CD8-positive, alpha-beta memory T cell (primary cell): ENCODE measurements around the gene ACBD7. TPM values are rescaled to one million over a fixed set of nuclear protein-coding genes. Genes with fewer than 3 reads are reported as not detected.

Experiments used
- CTCF ChIA-PET: fragments of 350-600 bp; sonication (Branson Sonifier 250); formaldehyde crosslinking; loops from one replicate; lab custom pipeline; 2021; ENCODE audit warnings: antibody characterized with exemption; lab: Charles Lee
- POLR2A ChIA-PET: fragments of 350-600 bp; sonication (Branson Sonifier 250); formaldehyde crosslinking; loops from one replicate; lab custom pipeline; 2021; ENCODE audit warnings: antibody characterized with exemption; lab: Charles Lee
- DNase-seq, 5 donors: peaks; one replicate each; pipeline versions ENCODE4 v3.0.0 to v3.0.0-alpha.2; 2020 to 2022; ENCODE audit warnings: mixed read lengths in 1 of 5
- H3K27ac ChIP-seq: one replicate; pipeline ENCODE4 v1.7.0; 2013; ENCODE audit warnings: low read depth, mild to moderate bottlenecking, low read length, moderate library complexity
- H3K27me3 ChIP-seq: 2 replicates; pipeline ENCODE4 v1.7.0; 2013; ENCODE audit warnings: low read length, mild to moderate bottlenecking; ENCODE audit not compliant: insufficient read depth, poor library complexity, severe bottlenecking
- H3K36me3 ChIP-seq: 2 replicates; pipeline ENCODE4 v1.7.0; 2013; ENCODE audit warnings: mild to moderate bottlenecking, low read length, moderate library complexity; ENCODE audit not compliant: insufficient read depth
- H3K4me1 ChIP-seq: 2 replicates; pipeline ENCODE4 v1.7.0; 2013; ENCODE audit warnings: mild to moderate bottlenecking, low read length, moderate library complexity; ENCODE audit not compliant: insufficient read depth
- H3K4me3 ChIP-seq: 2 replicates; pipeline ENCODE4 v1.7.0; 2013; ENCODE audit warnings: mild to moderate bottlenecking, low read length
- H3K9me3 ChIP-seq: 2 replicates; pipeline ENCODE4 v1.7.0; 2013; ENCODE audit warnings: mild to moderate bottlenecking, low read length
- H3K27ac Mint-ChIP-seq, 8 donors: one replicate each; pipeline ENCODE4 v1.8.0; 2020 to 2021; ENCODE audit warnings: mixed read lengths in 8 of 8, mild to moderate bottlenecking in 6 of 8, inconsistent platforms in 3 of 8, moderate library complexity in 3 of 8
- H3K27me3 Mint-ChIP-seq, 2 donors: one replicate each; pipeline ENCODE4 v1.8.0; 2020 to 2021; ENCODE audit warnings: mixed read lengths in 2 of 2, mild to moderate bottlenecking in 1 of 2, moderate library complexity in 1 of 2
- H3K36me3 Mint-ChIP-seq, 3 donors: one replicate each; pipeline ENCODE4 v1.8.0; 2020 to 2021; ENCODE audit warnings: mixed read lengths in 3 of 3, inconsistent platforms in 1 of 3, mild to moderate bottlenecking in 1 of 3
- H3K4me1 Mint-ChIP-seq, 3 donors: one replicate each; pipeline ENCODE4 v1.8.0; 2020 to 2021; ENCODE audit warnings: mixed read lengths in 3 of 3, inconsistent platforms in 1 of 3, mild to moderate bottlenecking in 1 of 3
- H3K4me3 Mint-ChIP-seq, 7 donors: one replicate each; pipeline ENCODE4 v1.8.0; 2020 to 2021; ENCODE audit warnings: mixed read lengths in 7 of 7, mild to moderate bottlenecking in 6 of 7, moderate library complexity in 4 of 7, inconsistent platforms in 2 of 7
- H3K9me3 Mint-ChIP-seq, 5 donors: one replicate each; pipeline ENCODE4 v1.8.0; 2020 to 2022; ENCODE audit warnings: mixed read lengths in 5 of 5, mild to moderate bottlenecking in 3 of 5, moderate library complexity in 2 of 5, inconsistent platforms in 1 of 5
- polyA plus RNA-seq: library from polyadenylated mRNA; unstranded; fragments of 300-500 nt; fragmentation: Illumina TruSeq; gene quantifications from one replicate; pipeline ENCODE4 v1.2.3, GENCODE V29; 2021
- total RNA-seq, 2 experiments: library from RNA; stranded (reverse); gene quantifications; one replicate each; pipeline ENCODE4 v1.2.3, GENCODE V29; 2021

The ACBD7 gene
- total and polyA plus RNA-seq, 3 experiments from 2014 or later = 0.80 to 1.2 TPM; not detected in 1

DNA sequence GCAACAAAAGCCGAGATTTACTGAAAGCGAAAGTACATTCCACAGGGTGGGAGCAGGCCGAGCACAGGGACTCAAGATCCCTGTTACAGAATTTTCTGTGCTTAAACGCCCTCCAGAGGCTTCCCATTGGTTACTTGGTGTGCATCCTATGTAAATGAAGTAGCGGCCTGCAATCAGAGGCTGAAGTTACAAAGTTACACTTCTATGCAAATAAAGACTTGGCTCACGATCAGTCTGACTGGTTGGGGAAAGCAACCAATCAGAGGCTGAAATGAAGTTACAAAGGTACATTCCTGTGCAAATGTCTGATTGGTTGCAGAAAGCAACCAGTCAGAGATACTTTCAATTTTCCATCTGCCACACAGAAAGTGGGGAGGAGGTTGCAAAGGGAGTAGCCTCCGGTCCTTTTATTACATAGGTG lies 4.1 kb downstream of the ACBD7 start:
- peaks cover 0 to 3% of the 10 kb centered on the region in 2 donors for H3K27me3 Mint-ChIP-seq
- H3K36me3 Mint-ChIP-seq = no peaks in the 10 kb centered on the region
- Histone ChIP-seq H3K27me3 (no peaks in the 10 kb centered on the region), H3K36me3 (no peaks in the 10 kb centered on the region), H3K4me1 (no peaks in the 10 kb centered on the region), H3K4me3 (no peak overlapping the region), H3K27ac (no peak overlapping the region), H3K9me3 (no peaks in the 10 kb centered on the region)
- H3K27ac Mint-ChIP-seq = peak overlapping the region in 2 of 8 donors; percentile 13 to 38
- CTCF ChIA-PET = no interaction called here
- DNase-seq = peak in 1 of 5 donors; percentile 34
- H3K9me3 Mint-ChIP-seq = no peaks in the 10 kb centered on the region
- POLR2A ChIA-PET = no interaction called here
- peaks cover 0 to 16% (median 0%) of the 10 kb centered on the region in 3 donors for H3K4me1 Mint-ChIP-seq
- peak overlapping the region in 5 of 7 donors; percentile 28 to 63 (median 49) for H3K4me3 Mint-ChIP-seq

DNA sequence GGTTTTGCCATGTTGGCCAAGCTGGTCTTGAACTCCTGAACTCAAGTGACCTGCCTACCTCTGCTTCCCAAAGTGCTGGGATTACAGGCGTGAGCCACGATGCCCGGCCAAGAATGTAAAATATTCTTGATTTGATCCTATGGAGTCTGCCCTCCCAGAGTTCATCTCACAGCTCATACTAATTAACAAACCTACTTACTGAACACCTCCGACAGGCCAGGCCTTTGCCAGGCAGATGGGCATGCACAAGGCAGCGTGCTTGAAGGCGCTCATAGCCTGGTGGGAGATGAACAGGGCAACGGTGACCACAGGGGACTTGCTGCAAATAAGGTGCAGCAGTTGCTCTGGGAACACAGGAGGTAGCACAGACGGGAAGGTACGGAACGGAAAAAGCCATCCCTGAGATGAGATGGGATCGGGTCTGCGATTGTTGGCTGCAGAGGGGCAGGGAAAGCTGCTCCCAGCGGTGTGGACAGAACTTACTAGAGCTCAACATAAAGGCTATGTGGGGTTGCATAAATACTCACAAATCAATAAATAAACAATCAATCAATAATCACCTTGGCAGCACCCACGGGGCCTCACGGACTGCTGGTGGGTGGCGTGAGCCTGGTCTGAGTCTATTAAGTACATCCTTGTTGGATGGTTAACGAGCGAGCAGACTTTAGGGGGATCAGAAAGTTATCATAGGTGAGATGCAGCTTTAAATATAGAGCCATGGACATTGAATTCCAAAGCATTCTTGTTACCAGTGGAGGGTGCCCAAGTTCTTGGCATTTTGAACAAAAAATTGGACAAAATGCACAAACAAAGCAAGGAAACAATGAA lies 4.7 kb downstream of the ACBD7 start:
- Histone ChIP-seq H3K4me1 (no peaks in the 10 kb centered on the region), H3K9me3 (no peaks in the 10 kb centered on the region), H3K36me3 (no peaks in the 10 kb centered on the region), H3K27ac (no peak overlapping the region), H3K27me3 (no peaks in the 10 kb centered on the region), H3K4me3 (no peak overlapping the region)
- Mint-ChIP-seq H3K4me3 (peak overlapping the region in 5 of 7 donors; percentile 28 to 63 (median 49)), H3K36me3 (no peaks in the 10 kb centered on the region), H3K4me1 (peaks cover 0 to 16% (median 0%) of the 10 kb centered on the region in 3 donors), H3K27ac (peak overlapping the region in 3 of 8 donors; percentile 2 to 38 (median 13)), H3K9me3 (no peaks in the 10 kb centered on the region), H3K27me3 (peaks cover 0 to 3% of the 10 kb centered on the region in 2 donors)
- CTCF ChIA-PET = interaction anchor here (1.3 kb wide), 1 partner anchor 22 kb away, joined by 3 read pairs; no protein-coding TSS in a partner anchor
- POLR2A ChIA-PET = no interaction called here
- DNase-seq = no peak

DNA sequence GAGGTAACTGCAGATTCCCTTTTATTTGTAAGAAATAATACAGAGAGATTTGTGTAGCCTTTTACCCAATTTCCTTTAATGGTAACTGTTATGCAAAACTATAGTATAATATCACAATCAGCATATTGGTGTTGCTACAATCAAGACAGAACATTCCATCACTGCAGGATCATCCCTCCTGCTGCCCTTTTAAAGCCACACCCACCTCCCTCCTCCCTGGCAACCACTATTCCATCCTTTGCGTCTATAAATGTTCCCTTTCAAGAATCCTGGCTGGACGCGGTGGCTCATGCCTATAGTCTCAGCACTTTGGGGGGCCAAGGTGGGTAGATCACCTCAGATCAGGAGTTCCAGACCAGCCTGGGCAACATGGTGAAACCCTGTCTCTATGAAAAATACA lies 13.2 kb downstream of the ACBD7 start:
- H3K36me3 Mint-ChIP-seq = peaks cover 0 to 4% (median 3%) of the 10 kb centered on the region in 3 donors
- H3K27me3 Mint-ChIP-seq = peaks cover 0 to 15% of the 10 kb centered on the region in 2 donors
- ChIA-PET POLR2A (no interaction called here), CTCF (interaction anchor here (1.2 kb wide), 1 partner anchor 180 kb away, joined by 3 read pairs; no protein-coding TSS in a partner anchor)
- H3K27ac Mint-ChIP-seq = no peak overlapping the region
- no peaks in the 10 kb centered on the region for H3K9me3 Mint-ChIP-seq
- Histone ChIP-seq H3K36me3 (no peaks in the 10 kb centered on the region), H3K27ac (no peak overlapping the region), H3K9me3 (no peaks in the 10 kb centered on the region), H3K27me3 (no peaks in the 10 kb centered on the region), H3K4me3 (no peak overlapping the region), H3K4me1 (no peaks in the 10 kb centered on the region)
- no peak overlapping the region for H3K4me3 Mint-ChIP-seq
- DNase-seq = no peak
- H3K4me1 Mint-ChIP-seq = no peaks in the 10 kb centered on the region

DNA sequence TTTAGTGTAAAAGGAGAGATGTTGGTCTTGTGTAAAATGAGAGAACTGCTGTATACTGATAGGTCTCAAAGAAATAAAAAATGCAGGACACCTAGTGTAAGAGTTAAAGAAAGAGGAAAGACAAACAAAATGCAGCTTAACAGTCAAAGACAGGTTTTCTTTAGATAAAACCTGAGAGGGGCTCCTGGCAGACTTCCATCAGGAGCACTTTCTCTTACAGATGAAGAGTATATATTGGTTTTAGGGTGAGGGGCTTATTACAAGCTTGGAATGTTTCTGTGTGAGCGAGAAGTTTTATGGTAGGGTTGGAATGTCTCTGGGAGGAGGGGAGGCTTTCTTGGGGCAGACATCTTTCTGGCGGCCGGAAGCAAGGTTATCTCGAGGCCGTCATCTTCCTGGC lies 16.2 kb downstream of the ACBD7 start:
- POLR2A ChIA-PET = no interaction called here
- Histone ChIP-seq H3K27ac (no peak overlapping the region), H3K36me3 (no peaks in the 10 kb centered on the region), H3K4me3 (no peak overlapping the region), H3K4me1 (no peaks in the 10 kb centered on the region), H3K9me3 (no peaks in the 10 kb centered on the region), H3K27me3 (no peaks in the 10 kb centered on the region)
- CTCF ChIA-PET = no interaction called here
- no peak overlapping the region for H3K27ac Mint-ChIP-seq
- no peak for DNase-seq
- H3K9me3 Mint-ChIP-seq = no peaks in the 10 kb centered on the region
- H3K4me3 Mint-ChIP-seq = no peak overlapping the region
- H3K36me3 Mint-ChIP-seq = peaks cover 0 to 6% (median 4%) of the 10 kb centered on the region in 3 donors
- H3K4me1 Mint-ChIP-seq = no peaks in the 10 kb centered on the region
- H3K27me3 Mint-ChIP-seq = peaks cover 0 to 21% of the 10 kb centered on the region in 2 donors

DNA sequence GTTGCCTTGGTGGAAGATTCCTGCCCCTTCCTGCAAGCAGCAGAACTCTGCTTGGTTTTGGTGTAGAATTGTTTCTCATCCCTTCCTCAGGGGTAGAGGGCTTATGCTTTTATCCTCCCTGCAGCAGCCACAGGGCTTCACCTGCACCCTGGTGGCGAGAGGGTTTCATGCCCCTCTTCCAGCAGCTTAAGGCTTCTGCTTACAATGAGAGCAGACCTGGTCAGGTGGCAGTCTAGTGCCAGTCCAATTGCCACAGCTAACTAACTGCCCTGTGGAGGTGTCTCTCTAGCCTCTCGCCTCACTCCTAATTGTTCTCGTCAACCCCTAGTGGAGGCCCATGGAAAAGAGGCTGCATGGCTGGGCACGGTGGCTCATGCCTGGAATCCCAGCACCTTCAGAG lies 19.3 kb downstream of the ACBD7 start:
- H3K27me3 Mint-ChIP-seq = peaks cover 1 to 37% of the 10 kb centered on the region in 2 donors
- peaks cover 0 to 8% (median 6%) of the 10 kb centered on the region in 3 donors for H3K36me3 Mint-ChIP-seq
- no peaks in the 10 kb centered on the region for H3K36me3 ChIP-seq
- H3K27ac Mint-ChIP-seq = no peak overlapping the region
- no peak overlapping the region for H3K4me3 ChIP-seq
- H3K9me3 ChIP-seq = no peaks in the 10 kb centered on the region
- H3K27ac ChIP-seq = no peak overlapping the region
- H3K4me1 Mint-ChIP-seq = no peaks in the 10 kb centered on the region
- POLR2A ChIA-PET = no interaction called here
- H3K27me3 ChIP-seq = no peaks in the 10 kb centered on the region
- CTCF ChIA-PET = no interaction called here
- no peaks in the 10 kb centered on the region for H3K4me1 ChIP-seq
- peaks cover 0 to 6% (median 0%) of the 10 kb centered on the region in 5 donors for H3K9me3 Mint-ChIP-seq
- no peak for DNase-seq
- no peak overlapping the region for H3K4me3 Mint-ChIP-seq

DNA sequence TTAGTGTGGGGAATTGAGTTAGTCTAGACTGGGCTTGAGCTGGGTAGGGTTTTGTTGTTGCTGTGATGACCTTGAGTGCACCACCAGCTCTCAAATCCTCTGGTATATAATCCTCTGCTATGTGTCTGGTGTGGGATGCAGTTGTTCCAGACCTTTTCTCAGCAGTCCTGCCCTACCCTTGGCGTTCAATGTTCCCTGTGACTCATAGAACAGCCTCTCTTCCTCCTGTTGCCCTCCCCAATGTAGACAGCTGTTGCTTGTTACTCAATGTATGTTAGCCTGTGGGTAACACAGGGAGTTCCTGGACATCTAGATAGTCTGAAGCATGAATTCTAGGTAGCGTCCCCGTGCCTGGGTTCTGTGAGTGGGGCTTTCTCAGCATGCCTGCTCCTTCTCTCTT lies 19.8 kb downstream of the ACBD7 start:
- Histone ChIP-seq H3K36me3 (no peaks in the 10 kb centered on the region), H3K4me1 (no peaks in the 10 kb centered on the region), H3K27ac (no peak overlapping the region), H3K27me3 (no peaks in the 10 kb centered on the region), H3K9me3 (no peaks in the 10 kb centered on the region), H3K4me3 (no peak overlapping the region)
- Mint-ChIP-seq H3K27me3 (peaks cover 3 to 39% of the 10 kb centered on the region in 2 donors), H3K4me1 (no peaks in the 10 kb centered on the region), H3K9me3 (peaks cover 0 to 6% (median 0%) of the 10 kb centered on the region in 5 donors), H3K36me3 (peaks cover 0 to 8% (median 2%) of the 10 kb centered on the region in 3 donors), H3K27ac (no peak overlapping the region), H3K4me3 (no peak overlapping the region)
- no peak for DNase-seq
- ChIA-PET POLR2A (no interaction called here), CTCF (no interaction called here)

DNA sequence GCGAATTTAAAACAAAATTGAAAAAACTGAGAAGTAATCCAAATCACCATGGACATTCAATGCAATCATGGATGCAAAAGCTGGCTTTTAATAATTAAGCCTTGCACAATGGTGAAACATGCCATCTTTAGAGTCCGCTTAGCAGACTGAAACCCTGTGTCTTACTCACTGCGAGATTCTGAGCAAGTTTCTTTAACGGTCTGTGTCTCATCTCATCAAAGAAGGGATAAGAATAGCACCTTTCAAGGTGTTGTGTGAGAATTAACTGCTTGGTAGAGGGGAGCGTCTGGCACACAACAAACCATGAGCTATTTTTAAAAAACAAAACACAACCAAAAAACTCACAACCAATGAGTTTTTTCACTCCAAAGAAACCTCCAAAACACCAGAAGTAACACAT lies 21.4 kb downstream of the ACBD7 start:
- Mint-ChIP-seq H3K9me3 (peaks cover 0 to 6% (median 0%) of the 10 kb centered on the region in 5 donors), H3K27me3 (peaks cover 12 to 35% of the 10 kb centered on the region in 2 donors), H3K27ac (no peak overlapping the region), H3K4me3 (no peak overlapping the region), H3K36me3 (peaks cover 0 to 4% (median 2%) of the 10 kb centered on the region in 3 donors), H3K4me1 (no peaks in the 10 kb centered on the region)
- no peak overlapping the region for H3K4me3 ChIP-seq
- CTCF ChIA-PET = no interaction called here
- POLR2A ChIA-PET = no interaction called here
- no peaks in the 10 kb centered on the region for H3K9me3 ChIP-seq
- DNase-seq = no peak
- no peaks in the 10 kb centered on the region for H3K4me1 ChIP-seq
- no peaks in the 10 kb centered on the region for H3K27me3 ChIP-seq
- H3K27ac ChIP-seq = no peak overlapping the region
- H3K36me3 ChIP-seq = no peaks in the 10 kb centered on the region

DNA sequence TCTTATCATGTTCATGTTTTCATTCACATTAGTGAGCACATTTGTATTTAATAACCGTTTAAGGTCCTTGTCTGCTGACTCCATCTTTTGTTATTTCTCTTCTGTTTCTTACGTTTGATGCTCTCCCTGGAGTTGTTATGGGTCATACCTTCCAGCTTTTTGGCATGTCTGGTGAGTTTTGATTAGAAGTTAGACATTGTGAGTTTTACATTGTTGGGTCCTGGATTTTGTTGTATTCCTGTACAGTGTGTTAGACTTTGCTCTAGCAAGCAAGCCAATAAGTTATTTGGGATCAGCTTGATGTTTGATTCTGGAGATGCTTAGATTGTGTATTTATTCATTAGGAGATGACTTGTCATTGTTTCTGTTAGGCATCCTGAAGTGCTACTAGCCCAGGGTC lies 27.9 kb downstream of the ACBD7 start:
- Mint-ChIP-seq H3K27me3 (peaks cover 25 to 51% of the 10 kb centered on the region in 2 donors), H3K4me3 (no peak overlapping the region), H3K4me1 (no peaks in the 10 kb centered on the region), H3K27ac (no peak overlapping the region), H3K36me3 (peaks cover 1 to 21% (median 7%) of the 10 kb centered on the region in 3 donors), H3K9me3 (peaks cover 14 to 25% (median 18%) of the 10 kb centered on the region in 5 donors)
- POLR2A ChIA-PET = no interaction called here
- Histone ChIP-seq H3K27ac (no peak overlapping the region), H3K9me3 (no peaks in the 10 kb centered on the region), H3K4me1 (no peaks in the 10 kb centered on the region), H3K36me3 (no peaks in the 10 kb centered on the region), H3K27me3 (no peaks in the 10 kb centered on the region), H3K4me3 (no peak overlapping the region)
- DNase-seq = no peak
- CTCF ChIA-PET = no interaction called here
